ENCODE results near the gene LARGE1. TPM values are rescaled to one million over a fixed set of nuclear protein-coding genes. Genes with fewer than 3 reads are reported as not detected.

The LARGE1 gene
- total RNA-seq, 1 donor, result 13.4 TPM

DNA sequence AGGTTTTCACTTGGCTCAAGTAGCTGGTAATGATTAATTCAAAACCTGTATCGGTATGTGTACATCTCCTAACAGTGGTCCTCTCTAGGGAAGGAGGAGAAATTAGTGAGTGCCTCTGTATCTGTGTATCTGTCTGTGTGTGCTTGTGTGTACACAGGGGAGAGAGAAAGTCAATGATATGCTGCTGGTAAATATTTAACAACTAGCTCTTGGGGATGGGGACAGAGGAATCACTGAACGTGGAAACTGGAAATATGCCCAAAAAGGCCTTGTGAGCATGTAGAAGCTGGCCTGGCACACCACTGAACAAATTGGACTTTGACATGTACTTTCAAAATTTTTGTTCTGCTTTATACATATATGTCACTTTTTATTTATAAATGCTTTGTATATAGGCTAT lies 648.1 kb downstream of the LARGE1 start:
- no peak for DNase-seq (ENCODE audit: low read depth)
- H3K4me3 ChIP-seq (ENCODE audit: low read depth, low read length), result no peak overlapping the region

GRCh38 chr22:33271390-33272161 lies 648.7 kb downstream of the LARGE1 start:
- TF ChIP-seq CTCF (IDR thresholded peaks at IDR 0.05; ENCODE audit: insufficient read depth, low read depth, low read length), result no peak

More for the DNA sequence above, 648.1 kb downstream of the LARGE1 start:
- TF ChIP-seq CTCF (IDR thresholded peaks at IDR 0.05; ENCODE audit: insufficient read depth, low read depth, low read length), result no peak

GRCh38 chr22:33270596-33270995 lies 649.7 kb downstream of the LARGE1 start:
- TF ChIP-seq CTCF (IDR thresholded peaks at IDR 0.05; ENCODE audit: insufficient read depth, low read depth, low read length), result no peak

More at GRCh38 chr22:33271390-33272161, 648.7 kb downstream of the LARGE1 start:
- H3K4me3 ChIP-seq (ENCODE audit: low read depth, low read length), result no peak overlapping the region
- no peak for DNase-seq (ENCODE audit: low read depth)

DNA sequence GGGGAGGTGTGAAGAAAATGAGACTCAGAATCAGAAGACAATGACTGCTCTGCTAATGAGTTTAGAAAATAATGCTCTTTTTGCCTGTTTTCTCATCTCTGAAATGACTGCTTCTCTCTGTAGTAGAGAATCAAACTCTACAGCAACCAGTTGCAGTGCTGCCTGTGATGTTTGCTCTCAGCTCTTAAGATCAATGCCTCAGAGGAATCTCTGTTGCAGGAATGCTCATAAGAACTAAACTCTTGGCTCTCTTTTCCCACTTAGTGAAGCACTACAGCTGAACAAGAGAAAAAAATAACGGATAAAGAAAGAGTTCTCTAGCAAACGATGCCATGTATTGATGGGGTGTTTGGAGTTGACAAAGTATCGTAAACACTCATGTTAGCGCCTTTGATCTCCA lies 658.6 kb downstream of the LARGE1 start:
- no peak for DNase-seq (ENCODE audit: low read depth)
- TF ChIP-seq CTCF (IDR thresholded peaks at IDR 0.05; ENCODE audit: insufficient read depth, low read depth, low read length), result no peak
- no peak overlapping the region for H3K4me3 ChIP-seq (ENCODE audit: low read depth, low read length)

More at GRCh38 chr22:33270596-33270995, 649.7 kb downstream of the LARGE1 start:
- DNase-seq (ENCODE audit: low read depth), result no peak
- no peak overlapping the region for H3K4me3 ChIP-seq (ENCODE audit: low read depth, low read length)

DNA sequence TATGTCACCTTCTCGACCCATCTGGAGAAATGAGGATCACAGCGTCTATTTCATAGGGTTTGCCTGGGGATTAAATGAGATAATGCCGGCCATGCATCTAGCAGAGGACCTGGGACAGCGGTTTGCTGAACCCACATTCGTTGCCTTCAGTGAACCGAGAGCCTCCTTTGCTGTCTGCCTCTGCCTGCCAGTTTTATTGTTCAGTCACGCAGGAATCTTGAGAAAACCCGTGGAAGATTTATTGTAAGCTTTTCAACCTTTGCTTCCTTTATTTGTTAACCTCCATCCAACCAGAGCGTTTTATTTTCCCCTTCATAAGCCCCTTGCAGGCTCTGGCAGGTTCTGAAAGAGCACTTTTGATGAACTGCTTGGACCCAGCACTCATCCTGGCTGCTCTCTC lies 659.8 kb downstream of the LARGE1 start:
- H3K4me3 ChIP-seq (ENCODE audit: low read depth, low read length), result no peak overlapping the region
- no peak for TF ChIP-seq CTCF (IDR thresholded peaks at IDR 0.05; ENCODE audit: insufficient read depth, low read depth, low read length)
- no peak for DNase-seq (ENCODE audit: low read depth)

DNA sequence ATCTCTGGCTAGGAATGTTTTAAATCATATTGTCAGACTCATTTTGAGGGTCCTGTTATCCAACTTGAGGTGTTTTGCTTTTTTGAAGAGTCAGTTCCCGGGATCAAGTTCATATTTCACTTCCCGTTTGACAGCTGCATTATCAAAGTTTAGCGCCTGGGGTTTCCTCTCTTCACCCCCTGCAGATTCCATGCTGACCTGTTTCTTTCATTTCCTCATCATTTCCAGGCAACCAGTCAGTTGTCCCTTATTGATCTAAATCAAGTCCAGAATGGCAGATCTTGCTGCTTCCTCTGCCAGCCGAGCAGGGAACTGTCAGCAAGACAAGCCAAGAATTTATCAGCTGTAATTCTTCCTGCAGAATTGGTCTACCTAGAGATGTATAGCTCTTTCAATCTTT lies 664.5 kb downstream of the LARGE1 start:
- no peak for DNase-seq (ENCODE audit: low read depth)
- H3K4me3 ChIP-seq (ENCODE audit: low read depth, low read length), result no peak overlapping the region
- TF ChIP-seq CTCF (IDR thresholded peaks at IDR 0.05; ENCODE audit: insufficient read depth, low read depth, low read length), result no peak

DNA sequence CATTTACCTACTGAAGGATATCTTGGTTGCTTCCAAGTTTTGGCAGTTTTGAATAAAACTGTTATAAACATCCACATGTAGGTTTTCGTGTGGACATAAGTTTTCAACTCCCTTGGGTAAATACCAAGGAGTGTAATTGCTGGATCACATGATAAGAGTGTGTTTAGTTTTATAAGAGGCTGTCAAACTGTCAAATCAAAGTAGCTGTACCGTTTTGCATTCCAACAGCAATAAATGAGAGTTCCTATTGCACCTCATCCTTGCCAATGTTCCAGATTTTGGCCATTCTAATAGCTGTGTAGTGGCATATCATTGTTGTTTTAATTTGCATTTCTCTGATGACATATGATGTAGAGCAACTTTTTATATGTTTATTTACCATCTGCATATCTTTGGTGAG lies 671.3 kb downstream of the LARGE1 start:
- no peak for TF ChIP-seq CTCF (IDR thresholded peaks at IDR 0.05; ENCODE audit: insufficient read depth, low read depth, low read length)
- DNase-seq (ENCODE audit: low read depth), result no peak
- no peak overlapping the region for H3K4me3 ChIP-seq (ENCODE audit: low read depth, low read length)
